ENCODE results near the gene DNAJB6.

DNAJB6 gene

GRCh38 chr7:157437519-157438061, 100.8 kb downstream of the DNAJB6 start:
- no peak for DNase-seq (ENCODE audit: low read depth)
- in situ Hi-C loops (cut with HindIII; ENCODE audit: low sequenced_read_pairs) = no loop called here
- no peak for TF ChIP-seq CTCF (IDR thresholded peaks at IDR 0.05; ENCODE audit: low read depth, low read length, missing control alignments)
- no peak overlapping the region for H3K4me3 ChIP-seq (ENCODE audit: low read depth, low read length)

GRCh38 chr7:157438121-157439025, 101.6 kb downstream of the DNAJB6 start:
- no peak for TF ChIP-seq CTCF (IDR thresholded peaks at IDR 0.05; ENCODE audit: low read depth, low read length, missing control alignments)
- H3K4me3 ChIP-seq (ENCODE audit: low read depth, low read length) = no peak overlapping the region
- in situ Hi-C loops (cut with HindIII; ENCODE audit: low sequenced_read_pairs) = no loop called here
- DNase-seq (ENCODE audit: low read depth) = no peak

- DNase-seq (ENCODE audit: low read depth) = no peak
- in situ Hi-C loops (cut with HindIII; ENCODE audit: low sequenced_read_pairs) = no loop called here
- no peak for TF ChIP-seq CTCF (IDR thresholded peaks at IDR 0.05; ENCODE audit: low read depth, low read length, missing control alignments)
- H3K4me3 ChIP-seq (ENCODE audit: low read depth, low read length) = no peak overlapping the region
Observed at GRCh38 chr7:157439149-157439548, 102.3 kb downstream of the DNAJB6 start.

GRCh38 chr7:157439761-157440160, 103.0 kb downstream of the DNAJB6 start:
- DNase-seq (ENCODE audit: low read depth) = no peak
- in situ Hi-C loops (cut with HindIII; ENCODE audit: low sequenced_read_pairs) = no loop called here
- no peak overlapping the region for H3K4me3 ChIP-seq (ENCODE audit: low read depth, low read length)
- TF ChIP-seq CTCF (IDR thresholded peaks at IDR 0.05; ENCODE audit: low read depth, low read length, missing control alignments) = no peak

GRCh38 chr7:157440346-157441022, 103.7 kb downstream of the DNAJB6 start:
- in situ Hi-C loops (cut with HindIII; ENCODE audit: low sequenced_read_pairs) = no loop called here
- no peak for TF ChIP-seq CTCF (IDR thresholded peaks at IDR 0.05; ENCODE audit: low read depth, low read length, missing control alignments)
- no peak overlapping the region for H3K4me3 ChIP-seq (ENCODE audit: low read depth, low read length)
- DNase-seq (ENCODE audit: low read depth) = no peak

- in situ Hi-C loops (cut with HindIII; ENCODE audit: low sequenced_read_pairs) = no loop called here
- H3K4me3 ChIP-seq (ENCODE audit: low read depth, low read length) = no peak overlapping the region
Observed at GRCh38 chr7:157441023-157441399, 104.2 kb downstream of the DNAJB6 start.

More at GRCh38 chr7:157441023-157441399, 104.2 kb downstream of the DNAJB6 start:
- no peak for TF ChIP-seq CTCF (IDR thresholded peaks at IDR 0.05; ENCODE audit: low read depth, low read length, missing control alignments)
- DNase-seq (ENCODE audit: low read depth) = no peak
